HG03342 (cell line): Measurements from ENCODE around the gene SLC25A19.
"Not testable (repeated sequence)": the region's sequence is repeated elsewhere in the genome, so short reads cannot be mapped to it uniquely, and the experiment has no call there.

Experiments
- ATAC-seq: cut with Tn5 transposase; IDR thresholded peaks from one replicate; pipeline ENCODE4 v1.9.1; 2021; ENCODE audit warnings: mild to moderate bottlenecking, moderate library complexity; ENCODE audit not compliant: unreplicated experiment

The SLC25A19 gene

DNA sequence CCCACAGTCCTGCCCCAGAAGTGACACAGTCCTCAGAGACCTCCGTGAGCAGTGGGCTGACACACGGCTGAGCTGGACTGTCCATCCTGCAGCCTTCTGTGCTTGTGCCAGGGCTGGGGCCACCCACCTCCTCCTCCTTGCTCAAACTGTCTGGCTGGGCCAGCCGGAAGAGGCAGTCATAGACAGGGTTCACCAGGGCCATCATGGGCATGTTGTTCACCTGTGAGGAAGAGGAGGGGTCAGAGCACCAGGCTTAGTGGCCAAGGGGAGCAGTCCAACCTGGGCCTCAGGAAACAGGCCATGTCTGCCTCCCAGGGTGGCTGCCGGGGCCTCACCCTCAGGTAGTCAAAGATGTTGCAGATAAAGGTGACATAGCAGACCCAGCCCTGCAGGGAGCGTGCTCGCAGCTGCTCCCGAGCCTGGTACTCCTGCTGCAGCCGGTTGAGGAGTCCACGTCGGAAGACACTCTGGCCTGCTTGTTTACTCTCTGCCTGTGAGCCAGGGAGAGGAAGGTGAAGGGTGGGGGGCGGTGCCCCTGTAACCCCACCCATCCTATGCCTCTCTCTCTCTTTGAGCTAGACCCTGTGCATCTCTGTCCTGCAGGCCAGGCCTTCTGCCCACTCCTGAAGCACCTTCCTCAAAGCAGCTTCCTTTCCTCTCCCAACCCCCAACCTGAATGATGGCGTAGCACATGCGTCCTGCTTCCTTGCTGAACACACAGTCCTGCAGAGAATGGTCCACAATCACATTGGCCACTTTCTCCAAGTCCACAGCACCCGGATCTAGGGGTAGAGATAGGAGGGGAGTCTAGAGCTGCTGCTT lies 21.6 kb downstream of the SLC25A19 start:
- no peak for ATAC-seq

DNA sequence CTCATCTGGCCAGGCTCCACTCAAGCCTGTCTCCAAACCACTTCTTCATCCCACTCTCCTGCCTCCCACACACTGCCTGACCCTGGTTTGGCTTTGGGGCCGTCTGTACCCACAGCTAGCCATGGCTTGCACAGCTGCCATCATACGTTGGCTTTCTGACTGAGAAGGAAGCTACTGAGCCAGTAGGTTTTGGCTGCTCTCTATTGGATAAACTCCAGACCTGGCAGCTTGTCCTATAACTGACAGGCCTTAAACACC lies 22.2 kb downstream of the SLC25A19 start:
- ATAC-seq = no peak

DNA sequence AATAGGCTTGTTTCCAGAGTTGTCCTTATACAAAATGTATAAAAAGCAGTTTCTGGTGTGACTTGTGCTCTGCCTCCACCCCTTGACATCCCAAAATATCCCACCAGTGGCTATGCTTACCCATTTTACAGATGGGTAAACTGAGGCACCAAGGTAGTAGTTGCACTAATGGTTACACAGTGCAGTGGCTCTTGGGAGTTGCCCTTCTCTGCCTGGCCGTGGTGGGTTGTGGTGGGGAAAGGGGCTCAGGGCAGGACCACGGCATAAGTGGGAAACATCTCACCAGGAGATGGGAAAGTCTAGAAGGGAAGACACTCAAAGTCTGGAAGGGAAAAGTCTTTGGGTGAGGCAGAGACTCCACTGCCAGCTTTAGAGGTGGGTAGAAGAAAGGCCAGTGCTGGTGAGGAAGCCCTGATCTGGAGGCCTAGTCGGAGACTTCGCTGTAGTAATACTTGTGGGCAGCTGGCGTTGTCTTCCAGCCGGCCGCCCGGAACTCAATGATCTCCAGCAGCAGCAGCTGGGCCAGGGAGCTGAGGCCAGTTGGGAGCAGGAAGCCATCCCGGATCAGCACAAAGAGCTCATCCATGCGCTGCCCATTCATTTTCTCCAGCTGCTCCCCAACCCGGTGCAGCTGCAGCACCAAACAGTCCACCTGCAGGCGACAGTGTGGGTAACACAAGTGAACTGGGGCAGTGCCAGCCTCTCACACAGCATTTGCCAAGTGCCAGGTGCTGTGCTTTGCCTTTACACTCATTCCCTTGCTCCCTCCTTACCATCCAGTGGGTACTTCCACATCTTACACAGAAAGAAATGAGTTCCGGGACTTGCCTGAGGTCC lies 22.7 kb downstream of the SLC25A19 start:
- ATAC-seq = no peak

DNA sequence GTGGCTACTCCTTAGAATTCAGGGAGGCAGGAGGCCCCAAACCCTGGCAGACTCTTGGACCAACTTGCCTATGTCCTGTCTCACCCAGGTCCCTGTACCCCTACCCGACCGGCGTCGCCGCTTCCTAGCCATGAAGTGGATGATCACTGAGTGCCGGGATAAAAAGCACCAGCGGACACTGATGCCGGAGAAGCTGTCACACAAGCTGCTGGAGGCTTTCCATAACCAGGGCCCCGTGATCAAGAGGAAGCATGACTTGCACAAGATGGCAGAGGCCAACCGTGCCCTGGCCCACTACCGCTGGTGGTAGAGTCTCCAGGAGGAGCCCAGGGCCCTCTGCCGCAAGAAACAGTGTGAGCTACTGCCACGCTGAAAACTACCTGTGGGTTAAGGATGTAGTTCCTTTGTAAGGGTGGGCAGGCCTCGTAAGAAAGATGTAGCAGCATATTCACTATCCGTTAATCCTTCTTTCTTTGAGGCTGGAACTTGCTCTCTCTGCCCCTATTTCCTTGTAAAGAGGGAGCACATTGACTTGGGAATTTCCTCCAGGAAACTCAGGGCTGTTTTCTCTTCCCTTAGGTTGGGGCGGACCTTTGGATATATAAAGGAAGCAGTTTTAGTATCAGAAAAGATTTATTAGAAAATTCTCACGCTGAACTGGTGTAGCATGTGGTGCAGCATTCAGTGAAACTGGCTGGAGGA lies 23.5 kb downstream of the SLC25A19 start:
- no peak for ATAC-seq

DNA sequence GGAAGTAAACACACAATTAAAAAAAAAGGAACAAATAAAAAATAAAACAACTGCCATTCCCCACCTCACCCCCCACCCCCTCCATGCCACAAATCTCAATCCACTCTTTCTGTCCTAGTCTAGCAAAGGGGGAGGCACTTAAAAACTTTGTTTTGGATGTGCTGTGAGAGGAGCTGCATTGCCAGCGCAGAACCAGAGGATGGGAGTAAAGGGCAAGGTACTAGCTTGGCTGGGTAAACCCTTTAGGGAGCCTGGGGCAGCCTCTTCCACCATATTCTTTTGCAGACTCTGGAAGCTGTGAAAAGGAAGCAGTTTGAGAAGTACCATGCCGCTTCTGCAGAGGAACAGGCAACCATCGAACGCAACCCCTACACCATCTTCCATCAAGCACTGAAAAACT lies 26.2 kb downstream of the SLC25A19 start:
- ATAC-seq = no peak

DNA sequence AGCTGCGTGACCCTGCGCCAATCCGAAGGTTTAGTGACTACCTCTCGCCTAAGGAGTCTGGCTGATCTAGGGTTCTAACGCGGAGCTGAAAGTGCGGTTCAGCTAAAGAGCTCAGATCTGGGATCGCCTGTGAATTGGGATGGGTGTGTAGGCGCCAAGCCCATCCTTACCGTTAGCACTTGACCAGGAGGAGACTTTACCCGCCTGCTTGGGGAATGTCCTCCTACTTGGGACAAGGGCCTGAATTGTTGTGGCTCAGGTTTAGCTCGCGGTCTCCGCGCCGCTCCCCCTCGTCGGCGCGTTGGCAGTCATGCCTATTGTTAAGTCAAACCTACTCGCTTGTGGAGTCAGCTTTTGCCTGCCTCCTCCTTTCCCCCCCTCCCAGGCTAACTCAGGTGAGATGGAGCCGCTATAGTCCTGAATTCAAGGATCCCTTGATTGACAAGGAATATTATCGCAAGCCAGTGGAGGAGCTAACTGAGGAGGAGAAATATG lies 27.1 kb downstream of the SLC25A19 start:
- no peak for ATAC-seq

DNA sequence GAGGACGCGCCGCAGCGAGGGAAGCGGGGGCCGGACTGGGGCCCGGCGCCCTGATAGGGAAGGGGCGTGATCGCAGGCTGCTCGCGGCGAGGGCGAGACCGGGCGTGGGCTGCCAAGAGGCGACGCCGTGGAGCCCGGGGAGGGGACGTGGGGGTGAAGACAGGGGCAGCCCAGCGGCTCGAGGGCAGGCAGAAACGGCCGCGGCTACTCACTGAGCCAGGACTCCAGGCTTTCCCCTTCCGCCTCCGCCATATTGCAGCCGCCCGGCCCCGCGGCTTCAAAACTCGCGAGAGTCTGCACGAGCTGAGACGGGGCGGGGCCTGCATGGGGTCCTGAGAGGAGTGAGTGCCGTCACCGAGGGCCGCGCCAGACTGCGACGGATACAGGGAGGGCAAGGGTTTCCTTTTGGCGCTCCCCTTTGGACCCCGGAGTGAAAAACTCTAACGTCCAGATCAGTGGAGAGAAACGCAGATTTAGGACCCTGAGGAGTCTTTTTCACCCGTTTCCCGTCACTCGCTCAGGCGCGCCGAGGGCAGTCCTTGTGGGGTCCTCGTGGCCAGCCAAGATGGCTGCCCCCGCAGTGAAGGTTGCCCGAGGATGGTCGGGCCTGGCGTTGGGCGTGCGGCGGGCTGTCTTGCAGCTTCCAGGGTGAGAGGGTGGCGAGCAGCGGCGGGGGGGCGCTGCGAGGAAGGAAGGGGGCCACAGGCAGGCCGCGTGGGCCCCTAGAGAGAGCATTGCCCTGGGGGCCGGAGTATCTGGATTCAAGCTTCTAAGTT lies 27.7 kb downstream of the SLC25A19 start, which contains the start of the genes GGA3 and MRPS7:
TSS of gene GGA3 (minus strand) at position 271 of the 776 bp plus-strand sequence. CDS start at position 252, 19 bp downstream.
TSS of gene MRPS7 (plus strand) at position 544 of the 776 bp plus-strand sequence. CDS start at position 566, 22 bp downstream.
- peak; percentile 90 for ATAC-seq

DNA sequence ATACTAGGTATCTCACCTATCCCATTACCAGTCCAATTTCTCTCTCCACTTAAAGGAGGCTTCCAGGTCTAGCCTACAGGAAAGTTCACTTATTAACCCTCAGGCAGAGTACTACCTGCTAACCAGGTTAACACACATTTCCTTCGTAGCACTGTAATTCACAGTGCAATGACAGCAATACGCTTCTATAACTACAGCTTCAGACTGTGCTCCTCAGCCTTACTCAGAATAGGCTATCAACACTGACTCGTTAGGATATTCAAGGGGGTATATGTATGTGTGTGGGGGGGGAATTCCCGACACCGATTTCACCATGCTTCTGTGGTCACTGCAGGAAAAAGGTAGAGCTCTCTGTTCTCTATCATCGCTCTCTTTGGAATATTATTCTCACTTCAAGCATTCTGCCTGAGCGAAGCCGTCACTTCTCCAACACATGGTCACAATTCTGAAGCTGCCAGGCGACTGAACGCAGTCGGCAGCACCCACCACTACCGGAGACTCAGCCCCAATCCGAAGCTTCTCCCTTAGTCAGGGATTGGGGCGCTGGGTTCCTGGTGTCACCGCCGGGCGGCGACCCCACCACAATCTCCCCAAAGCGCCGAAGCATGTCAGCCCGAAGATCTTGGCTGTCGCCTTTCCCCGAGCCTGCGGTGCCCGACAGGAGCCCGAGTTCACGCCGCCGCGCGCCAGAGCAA lies 28.4 kb downstream of the SLC25A19 start:
- no peak for ATAC-seq

DNA sequence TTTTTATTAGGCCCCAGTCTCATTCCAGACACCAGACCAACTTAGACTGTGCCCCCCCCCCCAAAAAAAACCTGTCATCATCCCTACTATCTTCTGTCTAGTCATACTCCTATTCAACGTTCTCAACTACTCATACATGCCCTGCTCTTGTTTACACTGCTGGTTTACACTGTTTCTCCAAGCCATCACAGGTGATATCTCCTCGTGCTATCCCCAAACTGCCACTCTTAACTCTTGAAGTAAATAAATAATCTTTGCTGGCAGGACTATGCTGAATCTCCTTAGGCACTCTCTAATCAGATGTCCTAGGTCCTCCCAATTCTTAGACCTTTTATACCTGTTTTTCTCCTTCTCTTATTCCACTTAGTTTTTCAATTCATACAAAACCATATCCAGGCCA lies 32.0 kb downstream of the SLC25A19 start:
- not testable (repeated sequence) for ATAC-seq

DNA sequence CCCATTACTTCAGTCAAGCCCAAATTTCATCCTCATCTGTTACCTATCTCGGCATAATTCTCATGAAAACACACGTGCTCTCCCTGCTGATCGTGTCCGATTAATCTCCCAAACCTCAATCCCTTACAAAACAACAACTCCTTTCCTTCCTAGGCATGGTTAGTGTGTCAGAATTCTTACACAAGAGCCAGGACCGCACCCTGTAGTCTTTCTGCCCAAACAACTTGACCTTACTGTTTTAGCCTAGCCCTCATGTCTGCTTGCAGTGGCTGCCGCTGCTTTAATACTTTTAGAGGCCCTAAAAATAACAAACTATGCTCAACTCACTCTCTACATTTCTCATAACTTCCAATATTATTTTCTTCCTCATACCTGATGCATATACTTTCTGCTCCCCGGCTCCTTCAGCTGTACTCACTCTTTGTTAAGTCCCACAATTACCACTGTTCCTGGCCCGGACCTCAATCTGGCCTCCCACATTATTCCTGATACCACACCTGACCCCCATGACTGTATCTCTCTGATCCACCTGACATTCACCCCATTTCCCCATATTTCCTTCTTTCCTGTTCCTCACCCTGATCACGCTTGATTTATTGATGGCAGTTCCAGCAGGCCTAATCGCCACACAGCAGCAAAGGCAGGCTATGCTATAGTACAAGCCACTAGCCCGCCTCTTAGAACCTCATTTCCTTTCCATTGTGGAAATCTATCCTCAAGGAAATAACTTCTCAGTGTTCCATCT lies 33.1 kb downstream of the SLC25A19 start:
- ATAC-seq = not testable (repeated sequence)

DNA sequence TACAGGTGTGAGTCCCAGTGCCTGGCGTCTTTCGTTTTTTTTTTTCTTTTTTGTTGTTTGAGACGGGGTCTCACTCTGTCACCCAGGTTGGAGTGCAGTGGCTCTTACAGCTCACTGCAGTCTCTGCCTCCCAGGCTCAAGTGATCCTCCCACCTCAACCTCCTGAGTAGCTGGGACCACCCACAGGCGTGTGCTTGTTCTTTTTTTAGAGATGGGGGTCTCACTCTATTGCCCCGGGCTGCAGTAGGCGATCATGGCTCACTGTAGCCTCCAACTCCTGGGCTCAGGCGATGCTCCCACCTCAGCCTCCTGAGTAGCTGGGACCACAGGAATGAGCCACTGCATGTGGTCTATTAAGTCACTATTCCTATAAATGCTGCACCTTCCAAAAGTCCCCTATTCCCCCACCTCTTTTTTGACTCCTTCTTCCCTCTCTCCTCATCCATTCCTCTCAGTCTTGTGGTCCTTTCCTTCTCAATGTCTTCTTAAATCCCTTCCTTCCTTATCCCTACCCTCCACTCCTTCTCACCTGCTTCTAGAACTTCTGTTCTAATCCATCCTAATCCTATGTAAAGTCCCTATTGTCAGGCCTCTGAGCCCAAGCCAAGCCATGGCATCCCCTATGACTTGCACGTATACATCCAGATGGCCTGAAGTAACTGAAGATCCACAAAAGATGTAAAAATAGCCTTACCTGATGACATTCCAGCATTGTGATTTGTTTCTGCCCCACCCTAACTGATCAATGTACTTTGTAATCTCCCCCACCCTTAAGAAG lies 37.0 kb downstream of the SLC25A19 start:
- no peak for ATAC-seq

DNA sequence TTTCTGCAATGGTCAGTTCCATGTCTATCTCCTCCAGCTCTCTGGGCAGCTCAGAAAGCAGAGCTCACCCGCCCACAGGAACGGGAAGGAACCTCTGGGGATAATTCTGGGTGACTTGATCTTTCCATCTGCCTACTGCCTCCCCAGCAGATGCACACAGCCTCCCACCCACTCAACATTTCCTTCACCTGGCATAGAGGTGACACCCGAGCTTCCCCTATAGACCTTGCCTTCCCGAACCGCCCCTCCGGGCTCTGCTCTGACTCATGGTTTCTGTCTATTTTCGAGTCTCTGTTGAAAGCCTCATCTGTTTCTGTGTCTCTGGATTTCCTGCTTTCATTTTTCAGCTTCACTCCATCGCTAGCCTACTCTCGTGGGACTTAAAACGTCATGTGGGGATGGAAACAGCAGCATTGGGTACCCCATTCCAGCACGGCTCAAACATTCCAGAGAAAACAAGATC lies 39.2 kb downstream of the SLC25A19 start:
- peak; percentile 90 for ATAC-seq

DNA sequence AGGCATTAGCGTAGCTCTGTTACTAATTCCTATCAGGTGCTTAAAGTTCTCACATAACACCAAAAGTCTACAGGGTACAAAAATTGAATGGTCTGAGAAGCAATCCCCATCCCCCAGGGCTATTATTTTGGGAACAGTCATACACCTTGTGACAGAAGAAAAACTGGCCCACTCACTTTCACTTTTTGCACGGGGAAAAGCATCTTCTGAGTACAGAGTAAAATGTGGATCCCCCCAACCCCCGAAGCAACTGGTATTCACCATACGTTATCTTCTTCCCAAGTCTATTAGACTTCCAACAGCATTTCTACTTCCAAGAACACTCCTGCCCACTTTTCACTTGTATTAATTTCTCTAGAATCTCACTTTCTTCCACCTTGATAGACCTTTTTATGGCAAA lies 39.7 kb downstream of the SLC25A19 start:
- ATAC-seq = no peak

DNA sequence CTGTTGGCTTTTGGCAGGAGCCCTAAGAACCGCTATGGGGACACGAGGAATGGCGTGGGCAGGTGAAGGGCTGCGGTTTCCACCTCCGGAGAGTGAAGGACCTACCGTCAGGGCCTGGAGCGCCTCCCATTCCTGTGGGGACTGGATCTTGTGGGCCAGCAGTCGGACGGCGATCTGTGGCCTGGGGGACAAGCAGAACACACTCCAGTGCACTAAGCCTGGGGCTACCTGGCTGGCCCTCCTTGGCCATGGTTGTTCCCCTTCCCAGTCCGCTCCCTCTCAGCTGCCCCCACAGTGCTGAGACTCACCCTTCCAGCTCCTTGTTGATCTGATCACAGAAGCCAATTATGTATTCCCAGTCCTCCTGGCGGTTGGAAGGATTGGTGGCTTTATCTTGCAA lies 42.8 kb downstream of the SLC25A19 start:
- ATAC-seq = no peak

DNA sequence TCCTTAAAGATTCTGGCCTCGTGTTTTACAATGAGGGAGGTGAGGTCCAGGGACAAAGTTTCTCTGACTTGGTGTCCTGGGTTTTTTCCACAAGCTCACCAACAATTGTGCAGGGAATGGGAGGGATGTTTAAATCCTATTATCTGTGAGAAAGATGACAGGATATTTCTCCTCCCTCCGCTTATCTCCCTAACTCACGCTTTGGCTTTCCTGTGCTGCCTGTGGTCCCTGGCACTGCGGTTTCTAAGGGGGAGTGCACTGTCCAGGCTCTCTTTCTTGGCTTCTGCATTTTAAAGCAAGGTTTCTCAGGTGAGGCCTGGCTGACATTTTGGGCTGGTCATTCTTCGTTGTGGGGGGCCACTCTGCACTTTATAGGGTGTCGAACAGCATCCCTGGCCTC lies 44.2 kb downstream of the SLC25A19 start:
- no peak for ATAC-seq

DNA sequence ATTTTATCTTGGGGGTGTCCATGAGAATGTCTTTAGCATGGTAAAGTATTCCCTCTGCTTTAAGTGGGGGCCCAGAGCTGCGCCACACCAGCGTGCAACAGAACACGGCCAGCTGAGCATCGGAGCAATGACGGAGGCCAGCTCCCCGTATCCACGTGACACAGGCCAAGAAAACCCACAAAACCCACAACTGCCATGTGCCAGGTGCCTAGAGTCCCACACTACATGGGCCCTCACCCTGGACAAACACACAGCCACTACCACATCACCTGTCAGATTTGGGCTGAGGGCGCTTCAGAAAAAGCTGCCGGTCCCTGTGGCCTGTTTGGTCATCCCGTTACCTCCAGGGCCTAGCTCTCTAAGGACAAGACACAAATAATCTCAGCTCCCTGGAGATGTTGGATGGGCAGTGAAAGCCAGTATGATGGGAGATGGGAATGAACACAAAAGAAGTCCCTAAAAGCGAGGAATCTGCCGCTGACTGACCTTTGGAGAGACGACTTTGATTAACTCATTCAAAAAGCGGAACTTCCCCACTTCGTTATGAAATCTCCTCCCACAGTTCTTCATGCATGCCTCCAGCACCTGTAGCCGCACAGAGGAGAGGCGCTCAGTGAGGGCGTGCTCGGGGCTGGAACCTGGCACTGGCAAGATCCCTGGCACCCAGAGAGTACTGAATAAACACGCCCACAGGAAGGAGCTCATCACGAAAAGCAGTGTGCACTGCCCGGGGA lies 44.9 kb downstream of the SLC25A19 start:
- no peak for ATAC-seq

DNA sequence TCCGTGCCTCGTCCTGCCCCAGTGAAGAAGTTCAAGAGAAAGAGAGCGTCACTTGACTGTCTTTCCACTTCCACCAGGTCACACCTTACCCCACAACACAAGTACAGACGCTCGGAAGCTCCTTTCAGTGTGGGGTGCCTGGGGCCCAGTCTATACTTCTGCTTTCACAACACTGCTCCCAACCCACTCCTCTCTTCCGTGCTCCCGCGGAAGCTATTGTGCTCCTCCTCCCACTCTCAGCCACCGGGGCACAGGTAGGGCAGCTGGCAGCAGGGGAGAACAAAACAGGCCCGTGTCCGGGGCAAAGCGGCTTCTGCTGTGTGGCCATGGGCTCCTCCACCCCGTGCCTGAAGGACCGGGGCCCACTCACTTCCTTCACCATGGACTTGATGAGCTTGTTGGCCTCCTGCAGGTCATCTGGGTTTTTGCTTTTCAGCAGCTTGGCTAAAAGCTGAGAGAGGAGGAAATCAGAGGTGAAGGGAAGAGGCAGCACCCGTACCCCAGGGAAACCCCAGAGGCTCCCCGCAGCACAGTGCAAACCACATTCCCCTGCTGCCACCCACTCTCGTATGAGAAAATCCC lies 46.7 kb downstream of the SLC25A19 start:
- no peak for ATAC-seq
